T-helper 9 cell (primary cell): Measurements from ENCODE around the gene PEX10.

Experiments used
- DNase-seq: peaks from one replicate; pipeline ENCODE4 v3.0.0-alpha.2; 2020

PEX10 gene

DNA sequence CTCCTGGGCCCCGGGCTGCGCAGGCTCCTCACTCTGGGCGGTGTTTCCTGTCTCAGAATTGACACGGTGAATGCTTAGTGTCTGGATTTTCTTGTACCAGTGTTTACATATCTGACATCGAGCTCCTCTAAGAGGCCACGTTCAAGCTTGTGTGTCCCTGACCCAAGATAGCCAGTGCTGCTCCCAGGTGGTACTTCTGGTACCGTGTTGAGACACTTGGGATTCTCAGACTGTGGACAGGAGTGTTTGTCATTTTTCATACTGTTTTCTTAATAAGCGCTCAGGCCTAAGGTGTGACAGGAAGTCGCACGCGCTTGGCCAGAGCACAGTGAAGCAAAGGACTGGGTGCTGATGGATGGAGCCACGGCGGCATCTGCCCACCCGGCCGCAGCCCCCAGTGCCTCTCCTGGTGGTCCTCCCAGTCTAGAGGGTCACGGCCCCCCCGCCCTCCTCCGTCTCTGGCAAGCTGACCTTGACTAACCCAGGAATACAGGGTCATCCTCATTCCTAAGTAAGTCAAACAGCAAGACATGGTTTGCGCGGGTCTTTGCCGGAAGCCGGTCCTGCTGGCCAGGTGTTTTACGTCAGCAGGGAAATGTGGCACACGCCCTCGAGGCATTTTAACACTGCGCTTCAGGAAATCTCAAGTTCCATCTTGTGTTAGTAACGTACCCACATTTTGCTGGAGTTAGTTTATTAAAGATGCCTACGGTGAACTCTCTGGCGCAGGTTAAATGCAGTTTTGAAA lies 8.0 kb downstream of the PEX10 start:
- DNase-seq = no peak

DNA sequence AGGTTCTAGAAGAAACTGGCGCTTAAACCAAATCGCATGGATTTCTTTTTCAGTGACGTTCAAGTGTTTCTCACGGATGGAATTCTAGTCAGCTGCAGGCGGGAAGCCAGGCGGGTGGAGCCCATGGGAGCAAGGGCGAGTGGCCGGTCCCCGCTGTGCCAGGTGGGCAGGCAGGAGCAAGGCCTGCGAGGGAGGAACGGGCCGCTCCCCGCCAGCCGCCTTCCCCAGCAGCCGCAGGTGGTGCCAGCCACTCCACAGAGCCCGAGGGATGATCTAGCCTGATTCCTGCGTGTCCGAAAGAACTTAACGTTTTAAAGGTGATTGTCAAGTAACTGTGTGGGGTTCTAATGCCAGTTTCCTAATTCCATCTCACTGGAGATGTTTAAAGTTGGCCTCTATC lies 9.1 kb downstream of the PEX10 start:
- no peak for DNase-seq

DNA sequence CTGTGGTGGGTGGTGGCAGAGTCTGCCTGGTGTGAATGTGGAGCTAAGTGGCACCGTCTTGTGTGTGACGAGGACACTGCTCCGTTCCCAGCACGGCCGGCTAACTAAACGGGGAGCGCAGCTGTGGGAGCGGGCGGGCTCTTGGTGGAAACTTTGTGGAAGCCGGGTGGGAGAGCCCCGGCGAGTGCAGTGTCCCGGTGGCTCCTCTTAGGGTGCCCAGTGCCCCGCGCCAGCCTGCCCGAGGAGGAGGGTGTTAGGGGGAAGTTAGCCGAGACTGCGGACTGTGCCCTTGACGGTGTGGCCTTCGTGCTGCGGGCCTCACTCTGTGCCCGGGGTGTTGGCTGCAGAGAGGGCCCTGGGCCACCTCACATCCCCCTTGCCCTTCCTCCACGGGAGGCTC lies 9.9 kb downstream of the PEX10 start:
- DNase-seq = no peak

DNA sequence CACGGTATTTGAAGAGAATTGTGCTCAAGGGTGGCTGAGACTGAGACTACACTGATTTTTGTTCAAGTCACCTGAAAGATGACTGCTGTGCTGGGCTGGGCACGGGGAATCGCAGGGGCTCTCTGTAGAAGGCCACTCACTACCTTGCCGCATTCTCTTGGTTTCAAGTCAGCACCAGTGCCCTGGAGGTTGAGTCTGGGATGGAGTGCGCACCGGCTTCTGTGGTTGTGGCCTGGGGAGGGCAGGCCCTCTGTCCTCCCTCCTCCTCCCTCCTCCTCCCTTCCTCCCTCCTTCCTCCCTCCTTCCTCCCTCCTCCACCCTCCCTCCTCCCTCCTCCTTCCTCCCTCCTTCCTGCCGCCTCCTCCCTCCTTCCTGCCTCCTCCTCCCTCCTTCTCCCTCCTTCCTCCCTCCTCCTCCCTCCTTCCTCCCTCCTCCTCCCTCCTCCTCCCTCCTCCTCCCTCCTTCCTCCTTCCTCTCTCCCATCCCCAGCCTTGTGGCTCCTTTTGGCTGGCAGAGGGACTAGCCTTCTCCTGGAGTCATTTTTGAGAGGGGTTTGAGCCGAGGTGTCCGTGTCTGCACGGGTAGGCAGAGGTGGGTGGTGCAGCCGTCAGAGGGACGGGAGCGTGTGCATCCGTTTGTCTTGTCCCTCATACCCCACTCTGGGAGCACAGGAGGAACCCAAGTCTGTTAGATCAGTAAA lies 11.3 kb downstream of the PEX10 start:
- no peak for DNase-seq

DNA sequence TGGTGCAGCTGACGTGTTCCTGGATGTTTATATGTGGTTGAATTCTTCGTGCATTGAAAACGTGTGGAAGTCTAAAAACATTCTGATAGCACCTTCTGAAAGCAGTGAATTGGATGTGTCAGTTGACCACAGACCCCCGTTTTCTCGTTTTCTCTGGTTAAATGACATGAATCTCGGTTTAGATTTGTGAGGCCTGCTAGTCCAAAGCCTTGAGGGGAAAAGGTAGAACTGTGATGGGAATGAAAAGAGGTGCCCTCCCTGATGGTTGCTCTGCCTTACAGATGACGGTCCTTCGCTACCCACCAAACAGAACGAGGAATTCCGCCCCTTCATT lies 11.8 kb downstream of the PEX10 start:
- no peak for DNase-seq

DNA sequence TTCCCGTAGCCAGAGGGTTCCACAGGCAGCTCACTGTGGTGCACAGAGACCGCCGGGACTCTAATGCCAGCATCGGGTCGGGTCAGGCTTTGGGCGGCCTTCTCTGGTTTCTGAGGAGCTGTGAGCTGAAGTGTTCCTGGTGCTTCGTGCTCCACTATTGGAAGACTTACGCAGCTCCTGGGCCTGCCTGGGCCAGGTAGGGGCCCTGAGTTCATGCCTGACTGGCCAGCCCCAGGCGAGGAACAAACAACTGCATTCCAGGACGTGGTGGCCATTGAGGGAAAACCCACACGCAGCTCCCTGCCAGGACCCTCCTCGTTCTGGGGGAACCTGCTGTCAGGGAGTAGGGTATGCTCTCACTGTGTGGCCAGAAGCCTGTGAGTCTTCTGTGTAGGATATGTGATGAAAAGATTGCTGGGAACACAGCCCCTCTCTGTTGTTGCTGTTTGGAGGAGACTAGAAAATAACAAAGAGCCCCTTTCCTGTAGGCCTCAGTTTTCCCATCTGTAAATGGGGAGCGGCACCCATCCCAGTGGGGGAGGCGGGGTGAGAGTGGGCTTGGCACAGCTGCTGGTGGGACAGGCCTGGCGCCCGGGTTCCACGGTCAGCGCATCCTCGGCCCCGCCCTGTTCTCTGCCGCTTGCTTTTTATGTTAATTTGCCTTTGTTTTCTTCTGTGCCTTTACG lies 12.3 kb downstream of the PEX10 start:
- no peak for DNase-seq

DNA sequence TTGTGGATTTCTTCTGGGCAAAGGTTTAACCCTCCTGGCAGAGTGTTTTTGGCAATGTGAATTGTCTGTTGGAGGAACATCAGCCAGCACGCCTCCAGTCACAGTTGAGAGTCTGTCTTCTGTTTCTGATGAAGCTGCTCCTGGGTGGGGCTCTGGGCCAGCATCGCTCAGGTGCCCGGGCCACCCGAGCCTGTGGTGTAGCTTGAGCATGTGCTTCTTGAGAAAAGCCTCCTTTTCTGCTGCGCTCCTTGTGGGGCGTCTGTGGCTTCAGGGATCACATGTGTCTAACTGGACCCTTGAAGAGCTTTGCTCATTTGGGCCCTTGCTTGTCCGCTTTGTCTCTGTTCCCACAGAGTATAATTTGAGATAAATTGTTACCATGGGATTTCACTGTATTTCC lies 13.5 kb downstream of the PEX10 start:
- no peak for DNase-seq

DNA sequence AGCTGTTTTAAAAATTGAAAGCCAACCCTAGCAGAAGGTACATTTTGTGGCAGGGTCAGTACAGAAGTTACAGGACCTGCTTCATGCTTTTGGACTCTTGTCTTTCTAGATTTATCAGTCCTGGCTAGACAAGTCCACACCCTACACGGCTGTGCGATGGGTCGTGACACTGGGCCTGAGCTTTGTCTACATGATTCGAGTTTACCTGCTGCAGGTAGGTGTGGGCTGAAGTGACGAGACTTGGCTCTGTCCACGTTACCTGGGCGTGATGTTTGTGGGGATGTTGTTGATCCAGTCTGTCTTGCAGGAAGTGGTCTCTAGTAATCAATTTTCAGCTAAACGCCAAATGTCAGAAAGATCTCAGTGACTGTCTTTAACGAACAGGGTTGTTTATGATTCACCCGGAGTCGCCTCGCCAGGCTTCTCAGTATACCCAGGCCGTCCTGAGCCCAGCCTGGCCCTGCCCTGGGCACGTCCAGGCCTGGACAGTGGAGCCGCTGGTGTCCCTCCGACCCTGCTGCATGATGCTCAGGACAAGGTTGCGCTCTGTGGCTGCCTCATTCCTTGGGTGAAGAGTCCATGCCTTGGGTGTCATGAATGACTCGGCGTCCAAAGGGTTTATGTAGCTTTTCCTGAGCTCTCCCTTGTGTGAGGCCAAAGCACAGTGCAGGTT lies 15.2 kb downstream of the PEX10 start:
- no peak for DNase-seq

DNA sequence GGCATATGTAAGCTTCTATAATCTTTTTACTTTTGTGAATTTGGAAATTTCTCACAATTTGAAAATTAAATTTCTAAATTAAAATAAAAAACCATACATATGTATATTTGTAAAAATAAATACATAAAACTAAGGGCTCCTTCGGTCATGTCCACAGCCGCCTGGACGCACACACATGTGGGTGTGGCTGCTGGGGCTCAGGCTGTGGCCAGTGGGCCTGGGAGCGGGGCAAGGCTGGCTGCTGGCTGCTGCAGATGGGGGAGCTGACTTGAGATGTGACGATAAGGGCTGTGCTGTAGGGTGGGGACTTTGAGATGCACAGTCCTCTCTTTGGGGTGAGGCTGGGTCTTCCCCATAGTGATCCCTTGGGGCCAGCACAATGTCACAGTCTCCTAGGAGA lies 15.9 kb downstream of the PEX10 start:
- no peak for DNase-seq

DNA sequence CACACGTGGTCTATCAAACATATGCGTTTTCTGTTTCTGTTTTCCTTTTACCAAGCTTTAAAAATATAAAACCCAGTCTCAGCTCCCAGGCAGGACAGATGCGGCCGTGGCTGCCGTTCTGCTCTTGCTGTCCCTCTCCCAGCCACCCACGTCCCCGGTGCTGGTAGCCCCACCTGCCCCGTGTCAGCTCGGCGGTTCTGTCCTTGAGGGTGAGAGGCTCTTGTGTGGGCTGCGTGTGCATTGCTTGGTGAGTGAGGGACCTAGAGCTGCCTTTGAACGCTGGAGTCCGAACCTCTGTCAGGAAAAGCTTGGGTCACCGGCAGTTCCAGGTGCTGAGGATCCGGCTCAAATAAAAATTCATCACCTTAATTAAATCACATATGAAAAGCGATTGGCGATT lies 16.3 kb downstream of the PEX10 start:
- no peak for DNase-seq

DNA sequence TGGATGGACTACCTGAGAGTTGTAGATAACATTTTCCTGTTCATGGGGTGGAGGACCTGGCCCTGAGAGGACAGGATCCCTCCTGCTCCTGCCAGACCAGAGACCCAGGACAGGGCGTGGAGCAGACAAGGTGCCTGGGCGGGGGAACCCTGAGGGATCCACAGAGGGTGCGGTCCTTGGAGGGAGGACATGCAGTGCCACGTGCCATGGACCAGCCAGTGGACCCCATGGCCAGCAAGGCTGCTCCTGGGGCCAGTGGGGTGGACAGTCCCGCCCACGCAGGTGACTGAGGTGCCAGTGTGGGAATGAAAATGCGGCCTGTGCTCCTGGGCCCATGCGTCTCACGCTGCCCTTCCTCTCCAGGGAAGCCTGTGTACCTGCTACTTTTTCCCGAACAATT lies 17.1 kb downstream of the PEX10 start:
- DNase-seq = no peak

DNA sequence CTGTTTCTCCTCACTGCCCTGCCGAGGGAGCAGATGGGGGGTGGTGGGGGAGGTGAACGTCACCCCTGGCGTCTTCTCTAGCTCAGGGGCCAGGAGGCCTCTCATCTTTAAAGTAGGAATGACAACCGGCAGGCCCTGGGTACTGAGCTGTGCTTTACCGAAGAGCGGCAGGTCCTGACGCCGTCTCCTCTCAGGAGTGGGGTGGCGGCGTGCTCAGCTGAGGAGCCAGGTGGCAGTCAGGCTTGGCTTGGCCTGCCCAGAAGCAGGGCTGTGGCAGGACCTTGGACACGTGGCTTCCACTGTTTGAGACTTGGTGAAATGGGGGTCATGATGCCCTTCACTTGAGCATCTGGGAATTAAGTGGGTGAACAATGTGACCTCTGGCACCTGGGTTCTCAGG lies 17.6 kb downstream of the PEX10 start:
- DNase-seq = no peak

DNA sequence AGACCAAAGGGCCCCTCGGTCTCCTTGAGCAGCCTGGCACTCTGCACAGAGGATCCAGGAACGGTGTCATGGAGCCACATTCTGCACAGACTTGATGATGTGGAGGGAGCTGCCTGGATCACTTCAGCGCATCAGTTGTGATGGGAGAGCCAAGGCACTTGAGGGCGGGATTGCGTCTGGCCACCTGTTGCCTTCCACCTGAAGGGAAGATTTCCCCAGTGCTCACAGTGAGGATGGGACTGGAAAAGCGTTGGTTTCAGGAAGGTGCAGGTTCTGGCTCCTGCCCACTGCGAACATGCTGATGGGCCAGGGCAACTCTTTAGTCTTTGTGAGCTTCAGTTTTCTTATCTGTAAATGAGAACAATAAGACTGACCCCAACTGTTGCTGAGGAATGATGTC lies 18.1 kb downstream of the PEX10 start:
- no peak for DNase-seq

DNA sequence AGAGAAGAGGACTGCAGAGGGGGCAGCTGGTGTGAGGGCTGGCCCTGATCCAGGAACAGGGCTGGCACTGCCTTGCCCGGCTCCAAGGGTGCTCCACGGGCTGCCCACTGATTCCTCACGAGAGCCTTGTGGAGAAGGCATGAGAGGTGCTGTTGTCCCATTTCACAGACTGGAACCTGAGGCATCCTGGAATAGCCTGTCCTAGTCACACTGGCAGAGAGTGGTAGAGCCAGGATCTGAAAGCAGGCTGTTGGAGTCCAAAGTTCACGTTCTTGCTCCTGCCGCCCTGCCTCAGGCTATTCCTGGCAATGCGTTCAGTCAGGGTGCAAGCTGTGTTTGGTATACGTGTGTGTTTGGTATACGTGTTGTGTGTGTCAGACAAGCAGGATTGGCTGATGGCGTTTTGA lies 18.9 kb downstream of the PEX10 start:
- no peak for DNase-seq

DNA sequence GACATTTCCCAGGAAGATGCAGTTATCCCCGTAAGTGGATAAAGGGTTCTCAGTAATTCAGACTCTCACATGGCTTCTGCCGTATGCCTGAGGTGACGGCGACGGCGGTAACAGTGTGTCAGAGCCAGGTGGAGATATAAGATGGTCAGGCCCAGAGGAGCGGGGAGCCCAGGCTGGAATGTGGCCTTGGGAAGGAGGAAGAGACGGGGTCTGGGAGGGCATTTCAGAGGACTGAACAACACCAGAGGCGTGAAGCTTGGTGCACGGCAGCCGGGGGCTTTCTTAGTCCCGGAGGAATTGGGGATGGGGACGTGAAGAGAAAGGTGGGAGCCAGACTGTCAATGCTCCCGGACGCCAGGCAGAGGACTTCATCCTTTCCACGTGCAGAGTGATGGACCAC lies 19.7 kb downstream of the PEX10 start:
- DNase-seq = no peak

DNA sequence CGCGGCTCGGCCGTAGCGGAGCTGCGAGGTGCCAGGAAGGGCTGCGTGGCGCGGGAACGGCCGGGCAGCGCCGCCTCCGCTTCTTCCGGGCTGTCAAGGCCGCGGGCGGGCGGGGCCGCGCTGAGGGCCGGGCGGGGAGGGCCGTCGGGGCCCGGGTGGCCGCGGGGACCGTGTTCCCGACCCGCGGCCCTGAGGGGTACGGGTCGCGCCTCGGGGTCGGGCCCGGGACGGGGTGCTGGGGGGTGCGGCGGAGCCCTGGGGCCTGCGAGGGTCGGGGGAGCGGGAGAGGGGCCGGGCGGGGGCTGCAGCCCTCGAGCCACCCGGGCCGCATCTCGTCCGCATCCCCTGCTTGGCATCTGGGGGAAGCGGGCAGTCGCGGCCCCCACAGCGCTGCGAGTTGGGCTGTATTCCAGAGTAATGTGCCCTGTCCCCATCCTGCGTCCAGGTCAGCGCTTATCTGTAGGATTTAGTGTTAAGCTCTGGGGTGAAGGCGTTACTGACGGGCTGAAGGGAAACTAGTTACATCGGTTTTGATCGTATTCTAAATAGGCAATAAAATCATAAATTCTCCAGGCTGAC lies 20.3 kb downstream of the PEX10 start:
- no peak for DNase-seq

DNA sequence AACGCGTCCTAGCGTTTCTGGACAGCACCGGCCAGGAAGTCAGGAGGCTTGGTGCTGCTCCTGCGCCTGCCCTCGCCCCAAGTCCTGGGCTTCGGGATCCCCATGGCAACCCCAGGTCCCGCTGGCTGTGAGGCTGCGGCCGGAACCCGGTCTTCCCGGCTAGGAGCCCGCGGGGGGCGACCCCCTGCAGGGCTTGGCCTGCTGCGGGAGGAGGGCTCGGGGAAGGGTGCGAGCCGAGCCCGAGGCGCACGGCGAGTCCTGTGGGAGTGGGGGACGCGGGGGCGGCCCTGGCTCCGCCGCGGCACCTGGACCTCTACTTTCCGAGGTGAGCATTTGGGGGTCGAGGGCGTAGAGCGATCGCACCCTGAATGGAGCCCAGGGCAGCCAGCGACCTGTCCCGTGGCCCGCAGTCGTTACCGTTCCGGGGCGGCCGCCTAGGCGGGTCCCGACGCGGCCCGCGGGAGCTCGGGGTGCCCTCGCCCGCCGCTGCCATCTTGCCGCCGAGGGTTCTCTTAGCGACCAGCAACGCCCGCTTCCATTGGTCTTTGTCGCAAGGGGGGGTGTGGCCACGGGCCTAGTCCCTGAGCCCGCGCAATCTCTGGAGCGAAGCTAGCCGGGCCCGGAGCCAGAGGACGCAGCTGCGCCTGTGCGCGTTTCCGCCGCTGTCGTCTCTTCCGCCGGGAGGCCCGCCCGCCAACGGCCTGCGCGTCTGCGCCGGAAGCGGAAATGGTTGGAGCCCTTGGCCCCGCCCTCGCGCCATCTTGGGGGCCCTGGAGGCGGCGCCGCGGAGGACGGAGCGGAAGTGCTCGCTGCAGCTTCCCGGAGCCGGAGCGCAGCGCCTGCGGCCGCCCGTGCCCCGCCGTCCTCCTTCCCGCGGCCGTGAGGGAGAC lies 21.1 kb downstream of the PEX10 start, which contains the start of the genes MORN1 and RER1:
Gene MORN1 (minus strand): TSS at position 514 of the 890 bp plus-strand sequence. CDS start 21 bp downstream, at position 493.
Gene RER1 (plus strand): TSS at position 801 of the 890 bp plus-strand sequence. CDS start 3,950 bp downstream, outside the sequence.
- DNase-seq = peak; percentile 97

DNA sequence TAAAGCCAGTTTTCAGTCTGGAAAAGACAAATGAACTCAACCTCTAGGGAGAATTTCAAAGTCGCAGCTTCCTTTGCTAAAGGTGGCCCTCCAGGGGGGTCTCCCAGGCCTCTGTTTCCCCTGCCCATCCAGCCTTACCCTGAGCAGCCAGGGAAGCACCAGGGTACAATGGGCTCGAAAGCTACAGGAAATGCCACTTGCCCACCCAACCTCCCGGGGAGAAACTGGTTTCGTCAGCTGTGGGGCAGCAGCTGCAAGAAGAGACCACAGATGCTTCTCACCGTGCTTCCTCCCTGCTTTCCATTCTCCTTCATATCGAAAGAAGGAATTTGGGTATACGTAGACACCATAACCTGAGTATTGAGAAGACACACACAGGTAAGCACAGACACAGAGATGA lies 22.7 kb downstream of the PEX10 start:
- DNase-seq = no peak

DNA sequence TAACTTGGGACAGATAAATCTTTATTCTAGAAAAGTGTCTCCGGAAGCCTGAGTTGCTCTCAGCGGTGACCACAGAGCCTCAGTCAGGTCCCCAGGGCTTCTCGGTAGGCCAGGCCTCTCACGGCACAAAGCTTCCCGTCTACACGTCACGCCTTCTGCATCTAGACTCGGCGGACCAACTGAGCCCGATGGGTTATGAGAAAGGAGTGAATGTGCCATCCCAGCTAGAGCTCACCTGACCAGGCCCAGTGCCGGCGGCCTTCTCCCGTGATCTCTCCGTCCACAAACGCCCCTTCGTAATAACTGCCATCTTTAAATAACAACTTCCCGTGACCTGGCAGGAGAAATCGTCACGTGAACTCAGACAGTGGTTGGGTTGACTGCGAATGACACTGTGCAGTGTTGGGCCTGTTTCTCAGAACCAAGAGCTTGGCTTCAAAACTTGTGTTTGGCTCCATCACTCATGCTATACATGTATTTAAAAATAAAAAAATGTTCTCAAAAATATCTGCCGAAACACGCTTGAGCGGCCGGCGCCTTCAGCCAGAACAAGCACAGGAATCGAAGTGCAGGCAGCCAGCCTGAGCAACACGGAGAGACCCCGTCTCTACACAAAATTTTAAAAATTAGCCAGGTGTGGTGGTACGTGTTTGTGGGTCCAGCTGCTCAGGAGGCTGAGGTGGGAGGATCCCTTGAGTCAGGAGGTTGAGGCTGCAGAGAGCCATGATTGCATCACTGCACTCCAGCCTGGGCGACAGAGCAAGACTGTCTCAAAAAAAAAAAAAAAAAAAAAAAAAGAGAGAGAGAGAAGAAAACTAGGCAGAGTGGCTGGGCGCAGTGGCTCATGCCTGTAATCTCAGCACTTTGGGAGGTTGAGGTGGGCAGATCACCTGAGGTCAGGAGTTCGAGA lies 24.1 kb downstream of the PEX10 start:
- no peak for DNase-seq
